Measurements from ENCODE around the gene ZBED5.

Gene ZBED5

GRCh38 chr11:10857709-10858438 lies at the start of gene ZBED5:
TSS of gene ZBED5 (minus strand) at chr11:10858053. CDS start at chr11:10854945, 3,108 bp downstream.
- H3K4me3 ChIP-seq (ENCODE audit: low read depth in 1 of 2, low read length in 2 of 2), result peak within 1 kb of the TSS; percentile 77 to 98
- peak within 1 kb of the TSS; percentile 98 for H3K9ac ChIP-seq (ENCODE audit: low read length)
- H3K27me3 ChIP-seq (ENCODE audit: control insufficient read depth in 1 of 2, insufficient read depth in 2 of 2, low read length in 2 of 2), result no peaks in the 10 kb centered on the region
- H3K27ac ChIP-seq (ENCODE audit: low read depth, low read length), result peak within 1 kb of the TSS; percentile 99
- no peaks in the 10 kb centered on the region for H3K9me3 ChIP-seq (ENCODE audit: low read length)
- H3K36me3 ChIP-seq (ENCODE audit: insufficient read depth, low read length), result peaks cover 20% of the 10 kb centered on the region
- H3K4me1 ChIP-seq (ENCODE audit: insufficient read depth, low read length), result peaks cover 40% of the 10 kb centered on the region

DNA sequence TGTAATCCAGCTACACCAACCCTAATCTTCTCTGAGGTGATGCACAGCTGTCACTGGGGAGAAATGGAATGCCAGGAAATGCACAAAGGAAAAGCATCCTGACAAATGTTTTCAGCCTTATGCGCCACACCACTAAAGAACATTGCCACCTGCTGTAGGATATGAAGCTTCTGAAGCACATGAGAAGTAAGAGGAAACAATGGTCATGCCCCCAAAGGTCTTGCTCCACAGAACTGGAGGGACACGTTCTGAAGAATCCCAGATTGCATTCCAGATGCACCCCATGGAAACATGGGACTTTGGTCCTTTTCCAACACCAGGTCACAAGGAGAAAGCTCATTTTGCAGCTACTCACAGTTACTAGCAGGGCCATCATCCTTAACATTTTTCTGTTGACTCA lies 48.7 kb upstream of the ZBED5 start:
- H3K36me3 ChIP-seq (ENCODE audit: insufficient read depth, low read length), result no peaks in the 10 kb centered on the region
- peaks cover 14% of the 10 kb centered on the region for H3K4me1 ChIP-seq (ENCODE audit: insufficient read depth, low read length)
- H3K9ac ChIP-seq (ENCODE audit: low read length), result no peak overlapping the region
- H3K27me3 ChIP-seq (ENCODE audit: control insufficient read depth in 1 of 2, insufficient read depth in 2 of 2, low read length in 2 of 2), result no peaks in the 10 kb centered on the region
- no peaks in the 10 kb centered on the region for H3K9me3 ChIP-seq (ENCODE audit: low read length)
- no peak overlapping the region for H3K4me3 ChIP-seq (ENCODE audit: low read depth in 1 of 2, low read length in 2 of 2)
- H3K27ac ChIP-seq (ENCODE audit: low read depth, low read length), result no peak overlapping the region

DNA sequence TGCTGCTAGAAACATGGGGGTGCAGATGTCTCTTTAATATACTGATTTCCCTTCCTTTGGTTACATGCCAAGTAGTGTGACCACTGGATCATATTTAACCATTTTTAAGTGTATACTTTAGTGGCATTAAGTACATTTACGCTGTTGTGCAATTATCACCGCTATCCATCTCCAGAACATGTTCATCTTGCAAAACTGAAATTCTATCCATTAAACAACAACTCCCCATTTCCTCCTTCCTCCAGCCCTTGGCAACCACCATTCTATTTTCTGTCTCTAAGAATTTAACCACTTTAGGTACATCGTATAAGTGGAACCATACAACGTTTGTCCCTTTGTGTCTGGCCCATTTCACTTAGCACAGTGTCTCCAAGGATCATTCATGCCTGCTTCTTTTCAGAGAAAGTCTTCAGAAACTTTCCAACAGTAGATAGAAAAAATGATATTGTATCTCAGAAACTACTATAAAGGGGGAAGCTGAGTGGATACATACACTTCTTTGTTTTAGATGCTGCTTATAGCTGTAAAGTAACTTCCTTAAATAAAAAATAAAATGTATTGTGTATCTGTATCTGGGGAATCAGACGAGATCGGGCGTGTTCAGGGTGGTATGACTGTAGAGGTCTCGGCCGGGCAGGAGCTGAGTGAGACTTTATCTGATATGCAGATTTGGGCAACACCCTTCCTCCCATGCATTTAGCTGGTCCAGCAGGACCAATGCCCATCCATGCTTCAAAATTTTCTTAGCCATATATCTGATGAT lies 44.6 kb upstream of the ZBED5 start:
- Histone ChIP-seq H3K36me3 (ENCODE audit: insufficient read depth, low read length) (no peaks in the 10 kb centered on the region), H3K9me3 (ENCODE audit: low read length) (no peaks in the 10 kb centered on the region), H3K27ac (ENCODE audit: low read depth, low read length) (peak overlapping the region; percentile 60), H3K27me3 (ENCODE audit: control insufficient read depth in 1 of 2, insufficient read depth in 2 of 2, low read length in 2 of 2) (no peaks in the 10 kb centered on the region), H3K4me1 (ENCODE audit: insufficient read depth, low read length) (peaks cover 38% of the 10 kb centered on the region), H3K4me3 (ENCODE audit: low read depth in 1 of 2, low read length in 2 of 2) (no peak overlapping the region), H3K9ac (ENCODE audit: low read length) (no peak overlapping the region)

GRCh38 chr11:10900681-10901415 lies 43.0 kb upstream of the ZBED5 start:
- Histone ChIP-seq H3K4me3 (ENCODE audit: low read depth in 1 of 2, low read length in 2 of 2) (peak overlapping the region in 1 of 2 donors; percentile 36), H3K4me1 (ENCODE audit: insufficient read depth, low read length) (peaks cover 38% of the 10 kb centered on the region), H3K9ac (ENCODE audit: low read length) (peak overlapping the region; percentile 78), H3K27me3 (ENCODE audit: control insufficient read depth in 1 of 2, insufficient read depth in 2 of 2, low read length in 2 of 2) (no peaks in the 10 kb centered on the region), H3K27ac (ENCODE audit: low read depth, low read length) (peak overlapping the region; percentile 85), H3K9me3 (ENCODE audit: low read length) (no peaks in the 10 kb centered on the region), H3K36me3 (ENCODE audit: insufficient read depth, low read length) (no peaks in the 10 kb centered on the region)

DNA sequence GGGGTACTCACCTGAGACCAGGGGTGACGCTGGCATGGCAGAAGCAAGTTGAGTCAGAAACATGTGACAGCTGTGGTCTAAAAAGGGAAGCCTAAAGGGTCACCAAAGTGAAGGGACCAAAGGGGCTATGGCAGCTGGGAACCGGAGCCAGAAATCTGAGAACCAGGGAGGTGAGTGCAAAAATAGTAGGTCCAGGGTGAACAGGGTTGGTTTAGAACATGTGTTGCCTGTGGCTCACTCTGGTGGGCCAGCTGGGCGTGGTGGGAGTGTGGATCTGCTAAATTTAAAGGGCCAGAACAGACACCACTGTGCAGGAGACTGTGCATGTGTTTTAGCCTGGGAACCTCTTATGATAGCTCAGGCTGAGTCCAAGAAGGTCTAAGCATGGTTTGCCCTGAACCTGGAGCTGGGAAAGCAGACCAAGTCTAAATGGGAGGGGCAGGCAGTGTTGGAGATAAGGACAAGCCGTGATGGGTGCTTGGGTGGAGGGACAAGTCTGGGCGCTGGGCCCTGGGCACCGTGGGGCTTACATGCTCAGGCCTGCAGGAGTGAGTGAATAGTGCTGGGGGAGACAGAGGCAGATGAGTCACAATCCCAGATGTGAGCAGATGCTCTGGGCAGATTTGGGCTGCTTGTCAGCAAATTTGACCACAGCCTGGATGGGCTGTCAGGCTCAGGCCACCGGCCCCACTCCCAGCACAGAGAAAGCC lies 41.4 kb upstream of the ZBED5 start:
- Histone ChIP-seq H3K4me3 (ENCODE audit: low read depth in 1 of 2, low read length in 2 of 2) (peak overlapping the region; percentile 6 to 15), H3K9ac (ENCODE audit: low read length) (peak overlapping the region; percentile 34), H3K4me1 (ENCODE audit: insufficient read depth, low read length) (peaks cover 38% of the 10 kb centered on the region), H3K9me3 (ENCODE audit: low read length) (no peaks in the 10 kb centered on the region), H3K36me3 (ENCODE audit: insufficient read depth, low read length) (no peaks in the 10 kb centered on the region), H3K27ac (ENCODE audit: low read depth, low read length) (peak overlapping the region; percentile 85), H3K27me3 (ENCODE audit: control insufficient read depth in 1 of 2, insufficient read depth in 2 of 2, low read length in 2 of 2) (no peaks in the 10 kb centered on the region)

GRCh38 chr11:10898763-10899025 lies 40.8 kb upstream of the ZBED5 start:
- no peaks in the 10 kb centered on the region for H3K36me3 ChIP-seq (ENCODE audit: insufficient read depth, low read length)
- H3K9ac ChIP-seq (ENCODE audit: low read length), result peak overlapping the region; percentile 34
- no peaks in the 10 kb centered on the region for H3K27me3 ChIP-seq (ENCODE audit: control insufficient read depth in 1 of 2, insufficient read depth in 2 of 2, low read length in 2 of 2)
- H3K4me3 ChIP-seq (ENCODE audit: low read depth in 1 of 2, low read length in 2 of 2), result peak overlapping the region in 1 of 2 donors; percentile 15
- H3K4me1 ChIP-seq (ENCODE audit: insufficient read depth, low read length), result peaks cover 42% of the 10 kb centered on the region
- peak overlapping the region; percentile 85 for H3K27ac ChIP-seq (ENCODE audit: low read depth, low read length)
- no peaks in the 10 kb centered on the region for H3K9me3 ChIP-seq (ENCODE audit: low read length)

- H3K9me3 ChIP-seq (ENCODE audit: low read length), result no peaks in the 10 kb centered on the region
- H3K4me3 ChIP-seq (ENCODE audit: low read depth in 1 of 2, low read length in 2 of 2), result peak overlapping the region in 1 of 2 donors; percentile 15
- H3K4me1 ChIP-seq (ENCODE audit: insufficient read depth, low read length), result peaks cover 45% of the 10 kb centered on the region
- no peaks in the 10 kb centered on the region for H3K36me3 ChIP-seq (ENCODE audit: insufficient read depth, low read length)
- H3K9ac ChIP-seq (ENCODE audit: low read length), result peak overlapping the region; percentile 34
- H3K27me3 ChIP-seq (ENCODE audit: control insufficient read depth in 1 of 2, insufficient read depth in 2 of 2, low read length in 2 of 2), result no peaks in the 10 kb centered on the region
- H3K27ac ChIP-seq (ENCODE audit: low read depth, low read length), result peak overlapping the region; percentile 85
These were observed 40.3 kb upstream of the ZBED5 start for GRCh38 chr11:10898003-10898762.

DNA sequence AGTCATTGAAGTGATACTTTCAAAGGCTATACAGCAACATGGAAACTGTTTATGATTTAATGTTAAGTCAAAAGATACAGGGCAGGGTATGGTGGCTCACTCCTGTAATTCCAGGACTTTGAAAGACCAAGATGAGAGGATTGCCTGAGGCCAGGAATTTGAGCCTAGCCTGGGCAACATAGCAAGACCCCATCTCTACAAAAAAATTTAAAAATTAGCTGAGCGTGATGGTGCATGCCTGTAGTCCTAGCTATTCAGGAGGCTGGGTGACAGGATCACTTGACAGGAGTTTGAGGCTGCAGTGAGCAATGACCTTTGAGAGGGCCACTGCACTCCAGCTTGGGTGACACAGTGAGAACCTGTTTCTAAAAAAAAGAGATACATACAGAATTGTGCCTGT lies 39.3 kb upstream of the ZBED5 start:
- H3K4me1 ChIP-seq (ENCODE audit: insufficient read depth, low read length), result peaks cover 38% of the 10 kb centered on the region
- H3K9ac ChIP-seq (ENCODE audit: low read length), result no peak overlapping the region
- no peak overlapping the region for H3K27ac ChIP-seq (ENCODE audit: low read depth, low read length)
- H3K4me3 ChIP-seq (ENCODE audit: low read depth in 1 of 2, low read length in 2 of 2), result no peak overlapping the region
- H3K9me3 ChIP-seq (ENCODE audit: low read length), result no peaks in the 10 kb centered on the region
- no peaks in the 10 kb centered on the region for H3K27me3 ChIP-seq (ENCODE audit: control insufficient read depth in 1 of 2, insufficient read depth in 2 of 2, low read length in 2 of 2)
- H3K36me3 ChIP-seq (ENCODE audit: insufficient read depth, low read length), result no peaks in the 10 kb centered on the region

DNA sequence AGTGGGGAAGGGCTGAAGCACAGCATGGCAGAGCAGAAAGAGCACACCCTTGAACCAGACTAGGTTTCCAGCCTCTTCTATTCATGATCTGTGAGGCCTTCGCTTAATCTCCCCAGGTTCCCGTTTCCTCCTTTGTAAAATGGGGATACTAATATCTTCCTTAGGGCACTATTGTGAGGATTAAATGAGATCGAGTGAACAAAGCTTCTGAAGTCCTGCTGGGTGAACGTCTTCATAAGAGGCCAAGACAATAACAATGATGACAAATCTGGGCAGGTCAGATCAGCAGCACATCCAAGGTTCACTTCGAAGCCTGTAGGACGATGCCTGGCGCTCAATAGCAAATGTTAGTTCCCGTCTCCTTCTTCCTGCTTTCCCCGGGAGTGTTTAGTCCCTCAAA lies 38.6 kb upstream of the ZBED5 start:
- no peak overlapping the region for H3K9ac ChIP-seq (ENCODE audit: low read length)
- no peak overlapping the region for H3K4me3 ChIP-seq (ENCODE audit: low read depth in 1 of 2, low read length in 2 of 2)
- H3K9me3 ChIP-seq (ENCODE audit: low read length), result no peaks in the 10 kb centered on the region
- peaks cover 34% of the 10 kb centered on the region for H3K4me1 ChIP-seq (ENCODE audit: insufficient read depth, low read length)
- no peak overlapping the region for H3K27ac ChIP-seq (ENCODE audit: low read depth, low read length)
- no peaks in the 10 kb centered on the region for H3K36me3 ChIP-seq (ENCODE audit: insufficient read depth, low read length)
- no peaks in the 10 kb centered on the region for H3K27me3 ChIP-seq (ENCODE audit: control insufficient read depth in 1 of 2, insufficient read depth in 2 of 2, low read length in 2 of 2)

GRCh38 chr11:10895285-10895684 lies 37.4 kb upstream of the ZBED5 start:
- Histone ChIP-seq H3K27ac (ENCODE audit: low read depth, low read length) (no peak overlapping the region), H3K9me3 (ENCODE audit: low read length) (no peaks in the 10 kb centered on the region), H3K4me3 (ENCODE audit: low read depth in 1 of 2, low read length in 2 of 2) (no peak overlapping the region), H3K27me3 (ENCODE audit: control insufficient read depth in 1 of 2, insufficient read depth in 2 of 2, low read length in 2 of 2) (no peaks in the 10 kb centered on the region), H3K9ac (ENCODE audit: low read length) (no peak overlapping the region), H3K36me3 (ENCODE audit: insufficient read depth, low read length) (no peaks in the 10 kb centered on the region), H3K4me1 (ENCODE audit: insufficient read depth, low read length) (peaks cover 27% of the 10 kb centered on the region)
